SK-N-SH (cell line): Measurements from ENCODE around the gene UTP11. TPM values are rescaled to one million over a fixed set of nuclear protein-coding genes. Genes with fewer than 3 reads are reported as not detected.

Experiments used
- CTCF ChIA-PET: fragments of 300-600, 350-600 bp; formaldehyde crosslinking; extraction: SDS; loops from one replicate; lab custom pipeline; 2021; lab: Yijun Ruan, JAX
- POLR2A ChIA-PET: fragments of 350-600 bp; sonication (Branson Sonifier 250); formaldehyde crosslinking; extraction: SDS; loops from one replicate; lab custom pipeline; 2020; ENCODE audit warnings: antibody characterized with exemption, inconsistent platforms; lab: Yijun Ruan, JAX
- DNase-seq: peaks from one replicate; pipeline ENCODE4 v3.0.0; 2012
- H2AFZ ChIP-seq: fragments of 200-600 bp; sonication (generic); 2 replicates; pipeline ENCODE4 v1.8.1; 2016; ENCODE audit warnings: antibody characterized with exemption, mild to moderate bottlenecking, low read depth
- H3F3A ChIP-seq: fragments of 200-600 bp; sonication (generic); replicated peaks from 2 replicates; pipeline ENCODE3; 2016; ENCODE audit warnings: antibody characterized with exemption, mild to moderate bottlenecking; ENCODE audit not compliant: insufficient read depth
- H3K27ac ChIP-seq, 2 experiments: fragments of 200-500 bp in 1 of 2; fragments of 200-600 bp in 1 of 2; sonication (Bioruptor generic) in 1 of 2; sonication (generic), shearing (Covaris generic) in 1 of 2; 2 replicates each; pipeline versions ENCODE4 v1.5.1 to v1.6.1; 2014 to 2016; ENCODE audit warnings: low read depth in 2 of 2, inconsistent platforms in 1 of 2, low read length in 1 of 2, mild to moderate bottlenecking in 1 of 2, mixed read lengths in 1 of 2
- H3K27me3 ChIP-seq: fragments of 200-600 bp; sonication (generic), shearing (Covaris generic); 2 replicates; pipeline ENCODE4 v1.6.1; 2016; ENCODE audit warnings: mixed run types; ENCODE audit not compliant: insufficient read depth
- H3K36me3 ChIP-seq, 2 experiments: fragments of 200-500 bp in 1 of 2; fragments of 200-600 bp in 1 of 2; sonication (Bioruptor generic) in 1 of 2; sonication (generic) in 1 of 2; replicated peaks in 1 of 2; 2 replicates each; pipeline versions ENCODE3 to v1.5.1; 2014 to 2016; ENCODE audit warnings: low read length in 1 of 2, mild to moderate bottlenecking in 1 of 2; ENCODE audit not compliant: insufficient read depth in 2 of 2, control insufficient read depth in 1 of 2
- H3K4me1 ChIP-seq, 2 experiments: fragments of 200-500 bp in 1 of 2; fragments of 200-600 bp in 1 of 2; sonication (Bioruptor generic) in 1 of 2; sonication (generic), shearing (Covaris generic) in 1 of 2; 2 replicates each; pipeline versions ENCODE4 v1.5.1 to v1.6.1; 2014 to 2016; ENCODE audit warnings: low read depth in 1 of 2, low read length in 1 of 2, mixed run types in 1 of 2; ENCODE audit not compliant: insufficient read depth in 2 of 2, control insufficient read depth in 1 of 2
- H3K4me2 ChIP-seq: fragments of 200-600 bp; sonication (generic), shearing (Covaris generic); 2 replicates; pipeline ENCODE4 v1.6.1; 2017; ENCODE audit warnings: mixed run types
- H3K4me3 ChIP-seq, 2 experiments: fragments of 200-500 bp in 1 of 2; fragments of 200-600 bp in 1 of 2; sonication (Bioruptor generic) in 1 of 2; sonication (generic), shearing (Covaris generic) in 1 of 2; 2 replicates each; pipeline versions ENCODE4 v1.5.1 to v1.8.1; 2014 to 2016; ENCODE audit warnings: low read depth in 2 of 2, inconsistent platforms in 1 of 2, low read length in 1 of 2, mild to moderate bottlenecking in 1 of 2, mixed read lengths in 1 of 2, moderate library complexity in 1 of 2
- H3K79me2 ChIP-seq: fragments of 200-600 bp; sonication (generic); 2 replicates; pipeline ENCODE4 v1.8.1; 2017; ENCODE audit warnings: mild to moderate bottlenecking; ENCODE audit not compliant: insufficient read depth
- H3K9ac ChIP-seq: fragments of 200-600 bp; sonication (generic); 2 replicates; pipeline ENCODE4 v1.6.1; 2017; ENCODE audit warnings: mixed run types
- H3K9me2 ChIP-seq: fragments of 200-600 bp; sonication (generic); 2 replicates; pipeline ENCODE4 v1.6.1; 2017; ENCODE audit warnings: mixed run types
- H3K9me3 ChIP-seq: fragments of 200-600 bp; sonication (generic); 2 replicates; pipeline ENCODE4 v1.6.1; 2017; ENCODE audit warnings: mixed run types, mild to moderate bottlenecking, moderate library complexity
- H4K20me1 ChIP-seq: fragments of 200-600 bp; sonication (generic); 2 replicates; pipeline ENCODE4 v1.6.1; 2017; ENCODE audit warnings: mild to moderate bottlenecking, mixed run types; ENCODE audit not compliant: insufficient read depth
- ELF1 ChIP-seq: IDR thresholded peaks from 2 replicates; pipeline ENCODE4 v1.4.0; 2012
- EP300 ChIP-seq, 2 experiments: IDR thresholded peaks; 2 replicates each; pipeline versions ENCODE4 v1.4.0 to v1.6.1; 2012; ENCODE audit warnings: borderline replicate concordance in 1 of 2, low read depth in 1 of 2, low read length in 1 of 2
- FOXM1 ChIP-seq: IDR thresholded peaks from 2 replicates; pipeline ENCODE4 v1.4.0; 2012; ENCODE audit warnings: low read depth, mild to moderate bottlenecking
- GABPA ChIP-seq: IDR thresholded peaks from 2 replicates; pipeline ENCODE4 v1.4.0; 2012; ENCODE audit warnings: low read depth, mild to moderate bottlenecking
- GATA2 ChIP-seq: sonication (generic); formaldehyde crosslinking; IDR thresholded peaks from 2 replicates; pipeline ENCODE4 v1.5.0; 2020; ENCODE audit warnings: mild to moderate bottlenecking, missing genetic modification reagents
- JUND ChIP-seq: IDR thresholded peaks from 2 replicates; pipeline ENCODE4 v1.4.0; 2012
- MEF2A ChIP-seq: IDR thresholded peaks from 2 replicates; pipeline ENCODE4 v1.4.0; 2012; ENCODE audit warnings: low read depth, borderline replicate concordance
- MXI1 ChIP-seq: IDR thresholded peaks from 2 replicates; pipeline ENCODE4 v1.6.1; 2012; ENCODE audit warnings: mild to moderate bottlenecking, low read depth, low read length, improper control_type of control experiment
- NFIC ChIP-seq: IDR thresholded peaks from 2 replicates; pipeline ENCODE4 v1.4.0; 2012; ENCODE audit warnings: borderline replicate concordance
- NRF1 ChIP-seq: IDR thresholded peaks from 2 replicates; pipeline ENCODE4 v1.6.1; 2012; ENCODE audit warnings: low read depth, mild to moderate bottlenecking, low read length
- POLR2AphosphoS5 ChIP-seq: IDR thresholded peaks from 2 replicates; pipeline ENCODE4 v1.6.1; 2012; ENCODE audit warnings: low read depth, low read length
- RCOR1 ChIP-seq: fragments of 150-350 bp; IDR thresholded peaks from 2 replicates; pipeline ENCODE4 v1.6.1; 2017; ENCODE audit warnings: antibody characterized with exemption, low read length
- RFX5 ChIP-seq: IDR thresholded peaks from 2 replicates; pipeline ENCODE4 v1.6.1; 2012; ENCODE audit warnings: mild to moderate bottlenecking, improper control_type of control experiment, low read length
- SMC3 ChIP-seq: IDR thresholded peaks from 2 replicates; pipeline ENCODE4 v1.6.1; 2012; ENCODE audit warnings: low read depth, low read length, improper control_type of control experiment
- TCF12 ChIP-seq: IDR thresholded peaks from 2 replicates; pipeline ENCODE4 v1.4.0; 2012
- TEAD4 ChIP-seq: IDR thresholded peaks from 2 replicates; pipeline ENCODE4 v1.4.0; 2012; ENCODE audit warnings: mild to moderate bottlenecking, borderline replicate concordance; ENCODE audit not compliant: insufficient read depth
- WGBS: methylation state at CpG from one replicate; pipeline ENCODE4 v1.1.6; 2017; ENCODE audit warnings: low lambda C conversion rate; 5-methylcytosine and 5-hydroxymethylcytosine counted together
- polyA plus RNA-seq, 3 experiments: library from polyadenylated mRNA; depleted of rRNA; stranded (reverse); fragments of >200 nt; gene quantifications; 2 replicates each; pipeline ENCODE4 v1.2.3, GENCODE V29; 2012
- TF ChIP-seq, protein P1 (sequence below): IDR thresholded peaks from 2 replicates; pipeline ENCODE4 v1.4.0; 2012; ENCODE audit warnings: low read depth, borderline replicate concordance
- TF ChIP-seq, protein P2 (sequence below): IDR thresholded peaks from 2 replicates; pipeline ENCODE4 v1.4.0; 2012; ENCODE audit warnings: low read depth
- TF ChIP-seq, protein P3 (sequence below): fragments of 150-350 bp; IDR thresholded peaks from 2 replicates; pipeline ENCODE4 v1.6.1; 2017; ENCODE audit warnings: antibody characterized with exemption, low read length, low read depth, borderline replicate concordance
- TF ChIP-seq, protein P4 (sequence below): IDR thresholded peaks from 2 replicates; pipeline ENCODE4; 2012

Gene UTP11
- polyA plus RNA-seq, 1 of the 3 experiments (the other 2 are of a cell fraction) = 26.8 TPM

DNA sequence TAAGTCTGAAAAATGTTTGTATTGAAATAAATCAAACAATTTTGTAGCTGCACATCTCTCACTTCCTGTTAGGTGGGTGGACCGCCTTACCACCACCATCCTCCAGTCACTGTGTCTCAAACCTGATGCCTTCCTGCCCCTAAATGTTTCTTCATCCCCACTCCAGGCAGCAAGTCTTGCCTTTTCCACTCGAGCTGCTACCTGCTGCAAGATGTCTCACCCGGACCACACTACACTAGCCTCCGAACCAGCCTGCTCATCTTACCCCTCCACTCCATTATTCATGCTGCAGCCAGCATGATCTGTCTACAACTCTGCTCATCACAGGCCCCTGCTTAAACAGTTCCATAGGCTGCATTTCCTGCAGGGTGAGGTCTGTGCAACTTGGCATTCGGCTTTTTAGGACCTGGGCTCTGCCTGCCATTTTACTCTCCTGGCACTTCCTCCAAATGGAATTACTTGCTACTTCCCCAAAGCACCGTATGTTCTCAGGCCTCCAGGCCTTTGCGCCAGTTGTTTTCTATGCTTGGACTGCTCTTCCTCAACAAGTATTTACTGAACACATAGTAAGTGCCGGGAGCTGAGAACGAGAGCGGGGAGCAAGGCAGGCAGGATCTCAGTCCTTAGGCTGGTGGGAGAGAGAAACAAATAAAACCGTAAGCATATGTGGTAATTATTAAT is 17.5 kb upstream of the UTP11 start:
- H3K4me1 ChIP-seq = peaks cover 20 to 22% of the 10 kb centered on the region in 2 experiments
- no peak overlapping the region for H3K9ac ChIP-seq
- H3K4me3 ChIP-seq = no peak overlapping the region
- no peak for DNase-seq
- no peak overlapping the region for H2AFZ ChIP-seq
- WGBS = 84% methylated on average over 11 of the region's 11 CpGs
- CTCF ChIA-PET = interaction anchor here (1.6 to 1.8 kb wide), 2 partner anchors 24 to 840 kb away, joined by 5 to 6 read pairs; no protein-coding TSS in a partner anchor
- POLR2A ChIA-PET = interaction anchor here (0.6 kb wide), 1 partner anchor 18 kb away, joined by 3 read pairs; the partner anchor contains the start of gene UTP11
- H3K27ac ChIP-seq = peak overlapping the region in 1 of 2 experiments; percentile 84; a peak in 2 of 4 replicates
- H3K9me3 ChIP-seq = no peaks in the 10 kb centered on the region
- peaks cover 20% of the 10 kb centered on the region; the same call in 1 of the 2 replicates for H3K79me2 ChIP-seq
- no peak for TF ChIP-seq GATA2 (CRISPR knock-in tag)
- TF ChIP-seq, protein P1, sequence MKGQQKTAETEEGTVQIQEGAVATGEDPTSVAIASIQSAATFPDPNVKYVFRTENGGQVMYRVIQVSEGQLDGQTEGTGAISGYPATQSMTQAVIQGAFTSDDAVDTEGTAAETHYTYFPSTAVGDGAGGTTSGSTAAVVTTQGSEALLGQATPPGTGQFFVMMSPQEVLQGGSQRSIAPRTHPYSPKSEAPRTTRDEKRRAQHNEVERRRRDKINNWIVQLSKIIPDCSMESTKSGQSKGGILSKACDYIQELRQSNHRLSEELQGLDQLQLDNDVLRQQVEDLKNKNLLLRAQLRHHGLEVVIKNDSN = no peak
- no peak for TF ChIP-seq FOXM1
- no peak for TF ChIP-seq POLR2AphosphoS5
- TF ChIP-seq NRF1 = no peak
- TF ChIP-seq RFX5 = no peak
- TF ChIP-seq, protein P2, sequence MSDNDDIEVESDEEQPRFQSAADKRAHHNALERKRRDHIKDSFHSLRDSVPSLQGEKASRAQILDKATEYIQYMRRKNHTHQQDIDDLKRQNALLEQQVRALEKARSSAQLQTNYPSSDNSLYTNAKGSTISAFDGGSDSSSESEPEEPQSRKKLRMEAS = no peak
- TF ChIP-seq, protein P3, sequence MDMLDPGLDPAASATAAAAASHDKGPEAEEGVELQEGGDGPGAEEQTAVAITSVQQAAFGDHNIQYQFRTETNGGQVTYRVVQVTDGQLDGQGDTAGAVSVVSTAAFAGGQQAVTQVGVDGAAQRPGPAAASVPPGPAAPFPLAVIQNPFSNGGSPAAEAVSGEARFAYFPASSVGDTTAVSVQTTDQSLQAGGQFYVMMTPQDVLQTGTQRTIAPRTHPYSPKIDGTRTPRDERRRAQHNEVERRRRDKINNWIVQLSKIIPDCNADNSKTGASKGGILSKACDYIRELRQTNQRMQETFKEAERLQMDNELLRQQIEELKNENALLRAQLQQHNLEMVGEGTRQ = no peak
- no peak for TF ChIP-seq TEAD4
- no peak for TF ChIP-seq RCOR1
- no peak for TF ChIP-seq GABPA
- TF ChIP-seq MEF2A = no peak
- no peak for TF ChIP-seq TCF12
- no peak for TF ChIP-seq ELF1
- no peak for TF ChIP-seq SMC3
- TF ChIP-seq, protein P4, sequence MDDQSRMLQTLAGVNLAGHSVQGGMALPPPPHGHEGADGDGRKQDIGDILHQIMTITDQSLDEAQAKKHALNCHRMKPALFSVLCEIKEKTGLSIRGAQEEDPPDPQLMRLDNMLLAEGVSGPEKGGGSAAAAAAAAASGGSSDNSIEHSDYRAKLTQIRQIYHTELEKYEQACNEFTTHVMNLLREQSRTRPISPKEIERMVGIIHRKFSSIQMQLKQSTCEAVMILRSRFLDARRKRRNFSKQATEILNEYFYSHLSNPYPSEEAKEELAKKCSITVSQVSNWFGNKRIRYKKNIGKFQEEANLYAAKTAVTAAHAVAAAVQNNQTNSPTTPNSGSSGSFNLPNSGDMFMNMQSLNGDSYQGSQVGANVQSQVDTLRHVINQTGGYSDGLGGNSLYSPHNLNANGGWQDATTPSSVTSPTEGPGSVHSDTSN = no peak
- no peak for TF ChIP-seq MXI1
- TF ChIP-seq JUND = no peak
- no peak for TF ChIP-seq EP300 (IDR thresholded peaks at IDR 0.05; ENCODE audit: borderline replicate concordance in 1 of 2, low read depth in 1 of 2, low read length in 1 of 2)
- no peak for TF ChIP-seq NFIC
- H3K36me3 ChIP-seq = peaks cover 0 to 18% of the 10 kb centered on the region in 2 experiments
- H4K20me1 ChIP-seq = no peaks in the 10 kb centered on the region
- H3K4me2 ChIP-seq = no peak overlapping the region
- H3K27me3 ChIP-seq = no peaks in the 10 kb centered on the region
- H3F3A ChIP-seq = peaks cover 25% of the 10 kb centered on the region
- H3K9me2 ChIP-seq = no peaks in the 10 kb centered on the region
